Keratinocyte (primary cell): ENCODE results near the gene UQCRQ.
"Not testable (repeated sequence)": the region's sequence is repeated elsewhere in the genome, so short reads cannot be mapped to it uniquely, and the experiment has no call there.

Source experiments
- EZH2 ChIP-seq: IDR thresholded peaks from one replicate; pipeline ENCODE4 v1.6.1; 2012; ENCODE audit warnings: inconsistent platforms, mild to moderate bottlenecking, low read length, moderate library complexity
- TF ChIP-seq, protein P1 (sequence below), 3 experiments: IDR thresholded peaks in 1 of 3; conservative IDR thresholded peaks in 1 of 3; optimal IDR thresholded peaks in 1 of 3; 2 replicates in 2 of 3; 3 replicates in 1 of 3; pipeline versions ENCODE3 to v1.5.1; 2011; ENCODE audit warnings: low read length in 3 of 3, mild to moderate bottlenecking in 3 of 3, moderate library complexity in 2 of 3, control low read depth in 1 of 3, inconsistent platforms in 1 of 3; ENCODE audit not compliant: insufficient read depth in 2 of 3; ENCODE audit errors: extremely low read depth in 1 of 3

DNA sequence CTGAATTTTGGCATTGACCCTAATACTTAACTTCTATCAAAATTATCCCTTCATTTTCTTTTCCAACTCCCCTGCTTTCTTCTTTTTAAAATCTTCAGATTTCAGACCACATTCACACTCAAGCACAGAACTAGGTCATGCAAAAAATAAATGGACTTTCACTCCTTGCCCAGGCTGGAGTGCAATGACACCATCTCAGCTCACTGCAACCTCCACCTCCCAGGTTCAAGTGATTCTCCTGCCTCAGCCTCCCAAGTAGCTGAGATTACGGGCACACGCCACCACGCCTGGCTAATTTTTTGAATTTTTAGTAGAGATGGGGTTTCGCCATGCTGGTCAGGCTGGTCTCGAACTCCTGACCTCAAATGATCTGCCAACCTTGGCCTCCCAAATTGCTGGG is 11.4 kb upstream of the UQCRQ start:
- TF ChIP-seq, protein P1, sequence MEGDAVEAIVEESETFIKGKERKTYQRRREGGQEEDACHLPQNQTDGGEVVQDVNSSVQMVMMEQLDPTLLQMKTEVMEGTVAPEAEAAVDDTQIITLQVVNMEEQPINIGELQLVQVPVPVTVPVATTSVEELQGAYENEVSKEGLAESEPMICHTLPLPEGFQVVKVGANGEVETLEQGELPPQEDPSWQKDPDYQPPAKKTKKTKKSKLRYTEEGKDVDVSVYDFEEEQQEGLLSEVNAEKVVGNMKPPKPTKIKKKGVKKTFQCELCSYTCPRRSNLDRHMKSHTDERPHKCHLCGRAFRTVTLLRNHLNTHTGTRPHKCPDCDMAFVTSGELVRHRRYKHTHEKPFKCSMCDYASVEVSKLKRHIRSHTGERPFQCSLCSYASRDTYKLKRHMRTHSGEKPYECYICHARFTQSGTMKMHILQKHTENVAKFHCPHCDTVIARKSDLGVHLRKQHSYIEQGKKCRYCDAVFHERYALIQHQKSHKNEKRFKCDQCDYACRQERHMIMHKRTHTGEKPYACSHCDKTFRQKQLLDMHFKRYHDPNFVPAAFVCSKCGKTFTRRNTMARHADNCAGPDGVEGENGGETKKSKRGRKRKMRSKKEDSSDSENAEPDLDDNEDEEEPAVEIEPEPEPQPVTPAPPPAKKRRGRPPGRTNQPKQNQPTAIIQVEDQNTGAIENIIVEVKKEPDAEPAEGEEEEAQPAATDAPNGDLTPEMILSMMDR (optimal IDR thresholded peaks at IDR 0.05 in 1 of 3, IDR thresholded peaks at IDR 0.05 in 1 of 3, conservative IDR thresholded peaks at IDR 0.05 in 1 of 3; ENCODE audit: extremely low read depth in 1 of 3, insufficient read depth in 2 of 3, low read length in 3 of 3) = not testable (repeated sequence)
- TF ChIP-seq EZH2 = not testable (repeated sequence)
